ENCODE data around the gene NKIRAS2.
"Not testable (repeated sequence)": the region's sequence is repeated elsewhere in the genome, so short reads cannot be mapped to it uniquely, and the experiment has no call there.

Gene NKIRAS2

GRCh38 chr17:41998497-41998896 is 21.4 kb upstream of the NKIRAS2 start:
- DNase-seq (ENCODE audit: low read depth) = no peak

DNA sequence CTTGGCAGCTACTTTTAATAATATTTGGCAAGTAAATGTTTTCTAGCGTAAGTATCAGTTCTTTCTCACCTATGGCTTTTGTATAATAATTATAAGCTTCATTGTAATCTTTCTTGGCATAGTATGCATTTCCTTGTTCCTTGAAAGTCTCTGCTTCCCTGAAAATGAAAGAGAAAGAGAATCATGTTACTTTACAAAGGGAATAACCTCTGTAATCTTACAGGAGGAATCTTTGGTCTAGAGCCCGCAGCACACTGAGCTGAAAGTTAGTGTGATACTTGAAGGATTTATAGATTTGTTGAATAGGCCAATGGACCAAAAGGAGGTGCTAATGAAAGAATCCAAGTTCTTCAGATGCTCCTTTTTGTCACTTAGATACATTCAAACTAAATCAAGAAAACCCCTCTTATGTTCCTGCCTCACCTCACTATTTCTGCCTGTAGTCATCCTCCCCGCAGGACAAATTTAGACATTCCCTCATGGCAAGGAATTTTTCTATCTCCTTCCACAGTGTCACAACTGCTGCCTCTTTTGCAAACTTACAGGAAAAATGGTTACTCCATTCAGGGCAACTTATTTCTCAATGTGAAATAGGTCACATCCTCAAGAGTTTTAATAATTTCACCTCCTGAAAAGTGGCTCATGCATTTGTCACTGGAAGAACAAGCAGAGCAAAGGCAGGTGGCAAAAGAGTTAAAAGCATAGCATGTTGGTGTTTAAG is 19.3 kb upstream of the NKIRAS2 start:
- DNase-seq (ENCODE audit: low read depth) = no peak

DNA sequence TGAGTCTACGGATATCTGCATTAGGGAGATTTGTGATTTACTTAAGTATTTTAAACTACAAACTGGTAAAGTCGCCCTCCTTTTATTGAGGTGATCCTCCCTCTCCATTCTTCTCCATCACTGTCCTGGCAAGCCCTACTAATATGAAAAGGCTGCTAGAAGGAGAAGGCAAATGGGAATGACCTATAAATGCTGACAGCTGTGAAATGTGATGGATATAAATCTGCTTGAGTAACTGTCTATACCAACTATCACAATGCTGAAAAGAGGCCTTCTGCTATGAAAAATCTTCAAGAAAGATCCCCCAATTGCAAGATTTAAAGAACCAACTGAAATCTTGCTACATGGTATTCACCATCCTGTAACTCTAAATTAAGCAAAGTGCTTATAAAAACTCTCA is 18.2 kb upstream of the NKIRAS2 start:
- no peak for DNase-seq (ENCODE audit: low read depth)

GRCh38 chr17:42002175-42002791 is 17.6 kb upstream of the NKIRAS2 start:
- no peak for DNase-seq (ENCODE audit: low read depth)

DNA sequence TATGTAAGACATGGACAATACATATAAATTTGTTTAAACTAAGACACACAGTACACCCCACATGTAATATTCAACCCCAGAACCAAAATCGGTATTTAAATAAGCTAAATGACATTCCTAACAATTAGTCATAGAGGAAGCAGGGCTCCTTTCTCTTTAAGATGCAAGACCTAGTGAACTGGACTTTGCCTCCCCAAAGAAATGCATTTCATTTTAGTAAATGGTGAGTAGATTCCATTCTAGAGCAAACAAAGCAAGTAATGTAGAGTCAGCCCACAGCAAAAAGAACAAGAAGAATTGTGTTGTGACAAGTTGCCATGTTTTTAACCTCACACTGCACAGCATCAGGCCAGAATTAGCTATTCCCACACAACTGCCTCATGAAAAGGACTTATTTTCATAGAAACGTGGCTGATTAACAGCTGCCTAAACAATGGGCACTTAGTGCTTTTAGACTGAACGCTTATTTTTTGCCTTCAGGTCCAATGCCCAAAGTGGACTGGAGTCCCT is 17.0 kb upstream of the NKIRAS2 start:
- peak; percentile 72 for DNase-seq (ENCODE audit: low read depth)

- peak; percentile 52 for DNase-seq (ENCODE audit: low read depth)
These were observed 14.7 kb upstream of the NKIRAS2 start for GRCh38 chr17:42005166-42005565.

- DNase-seq (ENCODE audit: low read depth) = peak; percentile 12
These were observed 10.7 kb upstream of the NKIRAS2 start for GRCh38 chr17:42009170-42009569.

GRCh38 chr17:42010266-42010680 is 9.6 kb upstream of the NKIRAS2 start:
- DNase-seq (ENCODE audit: low read depth) = peak; percentile 65

- DNase-seq (ENCODE audit: low read depth) = peak; percentile 40
These were observed 8.9 kb upstream of the NKIRAS2 start for GRCh38 chr17:42010898-42011516.

DNA sequence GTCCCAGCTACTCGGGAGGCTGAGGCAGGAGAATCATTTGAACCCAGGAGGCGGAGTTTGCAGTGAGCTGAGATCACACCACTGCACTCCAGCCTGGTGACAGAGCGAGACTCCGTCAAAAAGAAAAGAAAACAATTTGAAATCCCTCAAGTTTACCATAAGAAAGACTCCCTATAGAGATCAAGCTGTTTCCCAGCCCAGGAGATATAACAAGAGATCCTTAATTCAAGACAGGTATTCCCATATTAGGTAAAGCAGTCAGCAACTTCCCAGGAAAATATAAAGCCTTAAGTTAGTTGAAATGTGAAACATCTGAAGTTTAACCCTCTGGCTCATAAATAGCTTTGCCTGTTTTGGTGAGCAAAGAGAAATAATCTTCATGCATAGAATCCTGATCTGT is 7.5 kb upstream of the NKIRAS2 start:
- DNase-seq (ENCODE audit: low read depth) = not testable (repeated sequence)

DNA sequence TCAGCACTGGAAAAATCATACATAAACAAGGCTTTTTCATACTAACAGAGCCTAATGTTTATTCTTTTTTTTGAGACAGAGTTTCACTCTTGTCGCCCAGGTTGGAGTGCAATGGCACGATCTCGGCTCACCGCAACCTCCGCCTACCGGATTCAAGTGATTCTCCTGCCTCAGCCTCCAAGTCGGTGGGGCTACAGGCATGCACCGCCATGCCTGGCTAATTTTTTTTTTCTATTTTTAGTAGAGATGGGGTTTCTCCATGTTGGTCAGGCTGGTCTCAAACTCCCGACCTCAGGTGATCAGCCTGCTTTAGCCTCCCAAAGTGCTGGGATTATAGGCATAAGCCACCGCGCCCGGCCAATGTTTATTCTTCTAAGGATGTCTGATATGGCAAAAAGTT is 6.2 kb upstream of the NKIRAS2 start:
- not testable (repeated sequence) for DNase-seq (ENCODE audit: low read depth)

DNA sequence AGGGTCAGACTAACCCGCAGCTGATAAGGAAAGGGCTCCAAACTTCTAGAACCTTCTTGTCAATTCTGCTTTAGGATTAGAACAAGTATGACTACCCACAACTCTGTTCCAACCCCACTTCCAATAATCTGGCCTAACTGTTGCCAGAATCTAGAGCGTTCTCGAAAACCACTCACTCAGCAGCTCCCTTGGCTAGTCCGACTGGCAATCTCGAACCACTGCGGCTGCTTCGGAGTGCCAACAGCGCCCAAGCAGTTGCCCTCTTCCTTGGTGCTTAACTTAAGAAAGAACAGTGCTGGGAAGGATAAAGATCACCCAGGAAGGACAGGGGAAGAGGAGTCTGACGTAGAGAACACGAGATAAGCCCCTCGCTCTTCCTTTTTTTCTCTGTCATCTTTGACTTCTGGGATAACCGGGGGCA is 3.5 kb upstream of the NKIRAS2 start:
- peak; percentile 31 for DNase-seq (ENCODE audit: low read depth)

- DNase-seq (ENCODE audit: low read depth) = peak; percentile 91
These were observed 2.7 kb upstream of the NKIRAS2 start, which contains the start of gene DNAJC7 for GRCh38 chr17:42016941-42017865. DNAJC7 (minus strand) TSS chr17:42017439; CDS start chr17:42017416, 23 bp downstream.

DNA sequence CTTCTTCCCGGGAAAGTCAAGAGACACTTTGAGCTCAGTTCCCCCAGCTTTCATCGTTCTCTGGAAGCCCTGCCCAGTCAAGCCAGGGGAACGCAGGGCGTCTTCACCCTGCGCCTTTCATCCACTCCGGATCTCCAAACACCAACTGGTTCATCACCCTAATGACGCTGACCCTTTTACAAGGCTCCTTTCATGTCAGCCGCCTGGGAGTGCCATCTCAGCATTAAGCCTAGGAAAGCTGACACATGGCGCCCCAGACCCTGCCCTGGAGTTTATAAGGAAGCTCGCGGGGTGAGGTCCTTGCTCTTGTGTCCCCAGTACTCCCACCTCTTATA is 2.1 kb upstream of the NKIRAS2 start:
- DNase-seq (ENCODE audit: low read depth) = no peak

GRCh38 chr17:42018339-42018738 is 1.6 kb upstream of the NKIRAS2 start:
- DNase-seq (ENCODE audit: low read depth) = no peak

DNA sequence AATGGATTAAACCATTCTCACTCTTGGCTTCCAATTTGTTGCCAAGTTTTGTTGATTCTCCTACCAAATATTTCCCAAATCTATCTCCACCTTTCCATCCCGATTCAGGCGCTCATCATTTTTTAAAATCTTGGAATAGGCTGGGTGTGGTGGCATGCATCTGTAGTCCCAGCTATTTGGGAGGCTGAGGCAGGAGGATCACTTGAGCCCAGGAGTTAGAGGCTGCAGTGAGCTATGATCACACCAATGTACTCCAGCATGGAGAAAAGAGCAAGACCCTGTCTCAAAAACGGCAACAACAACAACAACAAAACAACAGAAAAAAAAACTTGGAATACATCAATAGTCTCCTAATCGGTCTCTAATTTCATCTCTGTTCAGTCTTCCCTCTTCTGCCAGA is 902 bp upstream of the NKIRAS2 start:
- DNase-seq (ENCODE audit: low read depth) = no peak

DNA sequence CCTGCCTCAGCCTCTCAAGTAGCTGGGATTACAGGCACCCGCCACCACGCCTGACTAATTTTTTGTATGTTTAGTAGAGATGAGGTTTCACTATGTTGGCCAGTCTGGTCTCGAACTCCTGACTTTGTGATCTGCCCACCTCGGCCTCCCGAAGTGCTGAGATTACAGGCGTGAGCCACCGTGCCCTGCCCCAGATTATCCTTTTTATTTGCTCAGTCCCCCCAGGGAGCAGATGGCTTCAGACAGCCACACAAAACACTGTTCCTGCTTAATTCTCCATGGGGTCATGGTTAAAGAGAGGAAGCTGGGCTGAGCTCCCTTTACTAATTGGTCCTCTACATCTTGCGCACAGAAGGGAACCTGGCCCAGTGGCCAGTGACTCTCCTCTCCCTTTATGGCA is 955 bp downstream of the NKIRAS2 start:
- not testable (repeated sequence) for DNase-seq (ENCODE audit: low read depth)

- DNase-seq (ENCODE audit: low read depth) = no peak
These were observed 3.8 kb downstream of the NKIRAS2 start for GRCh38 chr17:42023524-42024349.

GRCh38 chr17:42025191-42025579 is 5.3 kb downstream of the NKIRAS2 start:
- no peak for DNase-seq (ENCODE audit: low read depth)

DNA sequence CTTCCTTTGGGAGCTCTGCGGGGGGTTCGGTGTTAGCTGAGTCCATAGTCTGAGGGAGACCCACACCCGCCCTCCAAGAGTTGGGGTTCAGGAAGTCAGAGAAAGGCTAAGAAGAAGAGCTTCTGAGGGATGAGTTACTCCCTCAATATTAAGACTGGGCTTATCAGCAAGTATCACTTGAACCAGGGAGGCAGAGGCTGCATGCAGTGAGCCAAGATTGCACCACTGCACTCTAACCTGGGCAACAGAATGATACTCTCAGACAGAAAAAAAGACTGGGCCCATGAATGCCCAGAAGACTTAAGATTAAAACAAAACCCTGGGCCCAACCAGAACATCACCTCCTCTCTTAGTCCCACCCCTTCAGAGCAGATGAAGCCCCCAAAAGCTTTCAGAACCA is 6.0 kb downstream of the NKIRAS2 start:
- no peak for DNase-seq (ENCODE audit: low read depth)

Data from EH (cell line).